Measurements from ENCODE around the gene C1RL. TPM values are rescaled to one million over a fixed set of nuclear protein-coding genes. Genes with fewer than 3 reads are reported as not detected.

Gene C1RL
- total RNA-seq, 1 donor from 2014 or later: 11.0 TPM

GRCh38 chr12:7121324-7121723 is 12.3 kb upstream of the C1RL start:
- Mint-ChIP-seq H3K4me1 (ENCODE audit: low read depth, unreplicated experiment) (no peaks in the 10 kb centered on the region), H3K4me3 (ENCODE audit: unreplicated experiment) (no peak overlapping the region), H3K36me3 (ENCODE audit: low read depth, unreplicated experiment) (peaks cover 4% of the 10 kb centered on the region), H3K9me3 (ENCODE audit: unreplicated experiment) (no peaks in the 10 kb centered on the region), H3K27ac (ENCODE audit: unreplicated experiment) (no peak overlapping the region), H3K27me3 (ENCODE audit: low read depth, unreplicated experiment) (peaks cover 44% of the 10 kb centered on the region)
- H3K27me3 ChIP-seq (ENCODE audit: insufficient read depth, low read length): no peaks in the 10 kb centered on the region
- H3K4me2 ChIP-seq (ENCODE audit: low read length): no peak overlapping the region
- H3K4me3 ChIP-seq (ENCODE audit: insufficient read depth, low read depth, low read length): no peak overlapping the region
- TF ChIP-seq EZH2 (IDR thresholded peaks at IDR 0.05; ENCODE audit: insufficient read depth, low read length) (no peak), CTCF (IDR thresholded peaks at IDR 0.05; ENCODE audit: insufficient read depth, low read depth, low read length) (no peak)
- FAIRE-seq (no peak), DNase-seq (ENCODE audit: low read depth) (no peak)
- H3K27ac ChIP-seq (ENCODE audit: low read depth, low read length): no peak overlapping the region
- no peaks in the 10 kb centered on the region for H4K20me1 ChIP-seq (ENCODE audit: insufficient read depth, low read length)
- no peaks in the 10 kb centered on the region for H3K79me2 ChIP-seq (ENCODE audit: insufficient read depth, low read length)
- H3K4me1 ChIP-seq (ENCODE audit: insufficient read depth, low read length): no peaks in the 10 kb centered on the region
- H2AFZ ChIP-seq (ENCODE audit: low read depth, low read length): no peak overlapping the region
- no peaks in the 10 kb centered on the region for H3K36me3 ChIP-seq (ENCODE audit: insufficient read depth, low read length)
- H3K9ac ChIP-seq (ENCODE audit: low read length): no peak overlapping the region
- no peaks in the 10 kb centered on the region for H3K9me3 ChIP-seq (ENCODE audit: insufficient read depth, low read depth, low read length)

- H3K9me3 ChIP-seq (ENCODE audit: insufficient read depth, low read depth, low read length): no peaks in the 10 kb centered on the region
- no peaks in the 10 kb centered on the region for H3K36me3 ChIP-seq (ENCODE audit: insufficient read depth, low read length)
- FAIRE-seq: no peak
- no peak overlapping the region for H3K9ac ChIP-seq (ENCODE audit: low read length)
- no peak overlapping the region for H3K27ac ChIP-seq (ENCODE audit: low read depth, low read length)
- TF ChIP-seq CTCF (IDR thresholded peaks at IDR 0.05; ENCODE audit: insufficient read depth, low read depth, low read length) (no peak), EZH2 (IDR thresholded peaks at IDR 0.05; ENCODE audit: insufficient read depth, low read length) (no peak)
- H3K4me3 ChIP-seq (ENCODE audit: insufficient read depth, low read depth, low read length): no peak overlapping the region
- H3K4me2 ChIP-seq (ENCODE audit: low read length): no peak overlapping the region
- DNase-seq (ENCODE audit: low read depth): no peak
- no peaks in the 10 kb centered on the region for H3K4me1 Mint-ChIP-seq (ENCODE audit: low read depth, unreplicated experiment)
- H2AFZ ChIP-seq (ENCODE audit: low read depth, low read length): no peak overlapping the region
- H3K27me3 ChIP-seq (ENCODE audit: insufficient read depth, low read length): no peaks in the 10 kb centered on the region
- no peaks in the 10 kb centered on the region for H4K20me1 ChIP-seq (ENCODE audit: insufficient read depth, low read length)
- H3K27me3 Mint-ChIP-seq (ENCODE audit: low read depth, unreplicated experiment): peaks cover 46% of the 10 kb centered on the region
- H3K36me3 Mint-ChIP-seq (ENCODE audit: low read depth, unreplicated experiment): peaks cover 8% of the 10 kb centered on the region
- no peaks in the 10 kb centered on the region for H3K9me3 Mint-ChIP-seq (ENCODE audit: unreplicated experiment)
- no peaks in the 10 kb centered on the region for H3K4me1 ChIP-seq (ENCODE audit: insufficient read depth, low read length)
- H3K4me3 Mint-ChIP-seq (ENCODE audit: unreplicated experiment): no peak overlapping the region
- H3K27ac Mint-ChIP-seq (ENCODE audit: unreplicated experiment): no peak overlapping the region
- H3K79me2 ChIP-seq (ENCODE audit: insufficient read depth, low read length): no peaks in the 10 kb centered on the region
Observed at GRCh38 chr12:7120166-7120565, 11.2 kb upstream of the C1RL start.

- no peak for FAIRE-seq
Observed at GRCh38 chr12:7118881-7119280, 9.9 kb upstream of the C1RL start.

More at GRCh38 chr12:7118881-7119280, 9.9 kb upstream of the C1RL start:
- H3K27me3 ChIP-seq (ENCODE audit: insufficient read depth, low read length): no peaks in the 10 kb centered on the region
- H4K20me1 ChIP-seq (ENCODE audit: insufficient read depth, low read length): no peaks in the 10 kb centered on the region
- Mint-ChIP-seq H3K27me3 (ENCODE audit: low read depth, unreplicated experiment) (peaks cover 41% of the 10 kb centered on the region), H3K9me3 (ENCODE audit: unreplicated experiment) (no peaks in the 10 kb centered on the region), H3K27ac (ENCODE audit: unreplicated experiment) (no peak overlapping the region), H3K4me3 (ENCODE audit: unreplicated experiment) (no peak overlapping the region), H3K4me1 (ENCODE audit: low read depth, unreplicated experiment) (no peaks in the 10 kb centered on the region), H3K36me3 (ENCODE audit: low read depth, unreplicated experiment) (peaks cover 11% of the 10 kb centered on the region)
- H3K4me2 ChIP-seq (ENCODE audit: low read length): no peak overlapping the region
- no peaks in the 10 kb centered on the region for H3K36me3 ChIP-seq (ENCODE audit: insufficient read depth, low read length)
- H3K27ac ChIP-seq (ENCODE audit: low read depth, low read length): no peak overlapping the region
- DNase-seq (ENCODE audit: low read depth): no peak
- no peak overlapping the region for H2AFZ ChIP-seq (ENCODE audit: low read depth, low read length)
- no peaks in the 10 kb centered on the region for H3K9me3 ChIP-seq (ENCODE audit: insufficient read depth, low read depth, low read length)
- no peak overlapping the region for H3K4me3 ChIP-seq (ENCODE audit: insufficient read depth, low read depth, low read length)
- TF ChIP-seq EZH2 (IDR thresholded peaks at IDR 0.05; ENCODE audit: insufficient read depth, low read length) (no peak), CTCF (IDR thresholded peaks at IDR 0.05; ENCODE audit: insufficient read depth, low read depth, low read length) (no peak)
- H3K4me1 ChIP-seq (ENCODE audit: insufficient read depth, low read length): no peaks in the 10 kb centered on the region
- H3K79me2 ChIP-seq (ENCODE audit: insufficient read depth, low read length): no peaks in the 10 kb centered on the region
- H3K9ac ChIP-seq (ENCODE audit: low read length): no peak overlapping the region

All from astrocyte (in vitro differentiated cells and primary cell).